HG03457 (cell line): ENCODE measurements around the gene RFXANK.
"Not testable (repeated sequence)": the region's sequence is repeated elsewhere in the genome, so short reads cannot be mapped to it uniquely, and the experiment has no call there.

Experiments used
- ATAC-seq: cut with Tn5 transposase; IDR thresholded peaks from one replicate; pipeline ENCODE4 v1.9.1; 2021; ENCODE audit warnings: moderate number of reproducible peaks; ENCODE audit not compliant: unreplicated experiment

Gene RFXANK

GRCh38 chr19:19192078-19192882, at the start of gene RFXANK, which contains the start of gene BORCS8:
Gene RFXANK (plus strand): TSS chr19:19192258. CDS start chr19:19193947, 1,689 bp downstream.
Gene BORCS8 (minus strand): TSS chr19:19192152. CDS start chr19:19192117, 35 bp downstream.
- ATAC-seq = peak; percentile 62

- no peak for ATAC-seq
Observed at GRCh38 chr19:19142347-19142746, 49.7 kb upstream of the RFXANK start.

DNA sequence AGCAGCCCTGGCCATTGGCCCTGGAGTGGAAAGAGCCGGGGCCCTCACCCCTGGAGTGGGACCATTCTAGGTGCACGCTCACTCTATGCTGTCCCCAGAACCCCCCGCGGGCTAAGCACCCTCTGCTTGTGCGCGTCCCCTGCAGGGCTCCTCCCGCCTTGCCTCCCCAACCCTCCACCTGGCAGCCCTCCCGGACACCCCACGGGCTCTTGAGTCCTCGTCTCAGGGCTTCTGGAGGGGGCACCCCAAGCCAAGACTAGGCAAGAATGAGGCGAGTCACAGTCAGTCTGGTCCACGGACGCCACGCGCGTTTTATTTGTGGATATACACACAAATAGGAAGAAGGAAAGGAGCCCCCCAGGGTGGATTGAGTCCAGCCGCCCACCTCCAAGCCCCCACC, 46.8 kb upstream of the RFXANK start:
- ATAC-seq = no peak

GRCh38 chr19:19145684-19146608, 46.1 kb upstream of the RFXANK start:
- ATAC-seq = no peak

DNA sequence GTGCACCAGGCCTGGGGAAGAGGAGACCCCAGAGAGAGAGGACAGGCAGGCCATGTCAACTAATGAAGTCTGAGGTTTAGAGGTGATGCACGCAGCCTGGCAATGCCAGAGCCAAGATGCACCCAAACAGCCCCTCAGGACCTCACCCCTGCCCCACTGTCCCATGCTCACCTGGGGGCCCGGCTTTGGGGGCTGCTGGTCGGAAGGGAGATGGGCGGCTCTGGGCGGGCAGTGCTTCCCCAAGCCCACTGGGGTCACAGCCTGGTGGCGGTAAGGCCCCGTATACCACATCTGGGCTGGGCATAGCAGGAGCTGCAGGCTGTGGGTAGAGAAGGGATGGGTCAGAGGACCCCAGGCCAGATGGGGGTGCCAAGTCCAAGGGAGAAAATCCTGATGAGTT, 45.2 kb upstream of the RFXANK start:
- ATAC-seq = no peak

DNA sequence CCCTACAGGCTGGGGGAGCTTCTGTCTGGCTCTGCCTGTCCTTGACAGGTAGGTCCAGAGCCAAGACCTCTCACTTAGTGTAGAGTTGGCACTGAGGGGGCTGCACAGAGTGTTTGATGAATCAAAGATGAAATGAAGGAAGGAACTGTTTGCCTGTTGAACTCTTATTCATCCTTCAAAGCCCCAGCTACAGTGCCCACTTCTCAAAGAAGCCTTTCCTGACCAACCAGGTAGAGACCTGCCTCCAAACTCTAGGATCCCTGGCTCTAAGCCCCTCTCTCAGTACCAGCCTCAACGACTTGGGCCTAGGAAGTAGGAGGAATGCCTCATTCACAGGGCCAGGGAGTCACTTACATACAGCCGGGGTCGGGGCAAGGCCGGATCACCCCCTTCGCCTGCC, 44.7 kb upstream of the RFXANK start:
- no peak for ATAC-seq

DNA sequence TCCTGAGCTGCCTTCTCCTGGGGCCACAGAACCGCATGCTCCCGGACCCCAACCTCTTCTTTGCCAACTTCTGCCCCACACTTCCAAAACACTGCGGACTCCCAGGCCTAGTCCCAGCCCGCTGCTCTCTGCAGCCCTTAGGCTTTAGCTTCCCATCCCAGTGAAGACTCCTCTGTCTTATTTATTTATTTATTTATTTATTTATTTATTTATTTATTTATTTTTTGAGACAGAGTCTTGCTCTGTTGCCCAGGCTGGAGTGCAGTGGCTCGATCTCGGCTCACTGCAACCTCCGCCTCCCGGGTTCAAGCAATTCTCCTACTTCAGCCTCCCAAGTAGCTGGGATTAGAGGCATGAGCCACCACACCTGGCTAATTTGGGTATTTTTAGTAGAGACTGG, 43.6 kb upstream of the RFXANK start:
- ATAC-seq = not testable (repeated sequence)

DNA sequence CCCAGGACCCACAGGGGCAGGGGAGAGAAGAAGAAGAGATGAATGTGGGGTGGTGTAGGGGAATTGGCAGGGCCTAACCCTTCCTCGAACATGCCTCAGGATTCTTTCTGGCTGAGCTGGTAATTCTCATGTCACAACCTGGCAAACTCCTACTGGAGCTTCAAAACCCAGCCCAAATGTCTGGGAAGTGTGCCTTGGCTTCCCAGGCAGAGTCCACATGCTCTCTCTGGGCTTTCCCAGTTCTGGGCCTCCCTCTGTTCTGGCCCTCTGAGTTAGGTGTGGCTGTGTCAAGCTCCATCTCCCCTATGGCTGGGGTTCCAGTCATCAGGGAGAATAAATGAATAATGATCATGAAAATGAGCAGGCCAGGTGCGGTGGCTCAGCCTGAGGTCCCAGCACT, 42.6 kb upstream of the RFXANK start:
- ATAC-seq = no peak

GRCh38 chr19:19151418-19151817, 40.6 kb upstream of the RFXANK start:
- no peak for ATAC-seq

GRCh38 chr19:19152668-19153384, 39.2 kb upstream of the RFXANK start:
- ATAC-seq = no peak

GRCh38 chr19:19154768-19155494, 37.1 kb upstream of the RFXANK start:
- no peak for ATAC-seq

GRCh38 chr19:19155495-19156219, 36.4 kb upstream of the RFXANK start:
- ATAC-seq = peak; percentile 57

- no peak for ATAC-seq
Observed at GRCh38 chr19:19157808-19158207, 34.2 kb upstream of the RFXANK start.

GRCh38 chr19:19159534-19159933, 32.5 kb upstream of the RFXANK start:
- no peak for ATAC-seq

DNA sequence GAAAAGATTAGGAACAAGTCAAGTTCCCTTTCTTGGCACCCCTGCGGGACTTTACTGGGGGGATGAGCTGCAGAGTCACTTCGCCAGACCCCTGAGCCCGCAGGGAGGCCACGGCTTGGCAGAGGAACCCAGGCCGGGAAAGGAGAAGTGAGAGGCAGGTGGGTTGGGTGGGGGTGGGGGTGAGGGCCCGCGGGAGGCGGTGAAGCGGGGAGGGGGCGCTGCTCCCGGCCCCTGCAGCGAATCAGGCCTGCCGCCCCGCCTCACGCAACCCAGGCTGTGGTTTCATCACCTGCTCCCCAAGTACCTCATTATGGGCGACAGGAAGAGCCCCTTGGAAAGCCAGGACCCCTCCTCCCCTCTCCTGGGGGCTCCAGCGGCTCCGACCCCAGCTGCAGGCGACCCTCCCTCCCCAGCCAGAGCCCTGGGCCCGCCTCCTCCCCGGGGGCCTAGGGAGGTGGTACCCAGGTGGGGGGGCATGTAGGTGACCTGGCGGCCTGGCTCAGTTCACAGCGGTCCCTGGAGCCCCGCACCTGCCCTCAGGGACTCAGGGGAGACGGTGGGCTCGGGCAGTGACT, 31.5 kb upstream of the RFXANK start:
- ATAC-seq = no peak

- ATAC-seq = no peak
Observed at GRCh38 chr19:19162495-19162894, 29.6 kb upstream of the RFXANK start.

DNA sequence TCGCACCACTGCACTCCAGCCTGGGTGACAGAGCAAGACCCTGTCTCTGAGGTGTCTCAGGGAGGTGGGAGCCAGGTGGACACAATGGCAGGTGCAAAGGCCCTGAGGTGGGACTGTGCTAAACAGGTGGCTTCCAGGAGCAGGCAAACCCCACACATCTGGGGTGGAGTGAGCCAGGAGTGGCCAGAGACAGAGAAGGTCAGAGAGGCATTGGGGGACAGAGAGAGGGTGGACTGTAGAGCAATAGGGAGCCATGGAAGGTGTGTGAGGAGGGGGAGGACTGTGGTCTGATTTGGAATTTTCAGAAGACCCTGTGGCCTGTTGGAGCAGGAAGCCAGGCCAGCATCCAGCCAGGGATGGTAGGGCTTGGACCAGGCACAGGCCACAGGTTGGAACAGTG, 26.7 kb upstream of the RFXANK start:
- ATAC-seq = no peak

DNA sequence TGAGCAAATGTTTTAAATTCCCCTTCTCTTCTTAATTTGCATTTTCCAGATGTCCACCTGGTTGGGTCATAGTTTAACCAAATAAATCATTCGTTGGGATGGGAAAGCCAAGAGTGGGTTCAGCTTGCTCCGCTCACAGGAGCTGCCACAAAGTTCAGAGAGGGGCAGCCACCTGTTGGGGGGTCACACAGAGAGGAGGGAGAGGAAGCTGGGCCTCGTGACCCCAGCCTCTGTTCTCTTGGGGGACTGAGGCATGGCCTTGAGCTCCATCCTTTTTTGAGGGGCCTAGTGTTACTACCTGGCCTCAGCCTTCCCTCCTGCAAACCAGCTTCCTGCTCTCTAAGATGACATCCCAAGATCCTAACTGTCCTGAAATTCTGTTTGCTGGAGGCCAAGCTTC, 24.4 kb upstream of the RFXANK start:
- ATAC-seq = no peak

DNA sequence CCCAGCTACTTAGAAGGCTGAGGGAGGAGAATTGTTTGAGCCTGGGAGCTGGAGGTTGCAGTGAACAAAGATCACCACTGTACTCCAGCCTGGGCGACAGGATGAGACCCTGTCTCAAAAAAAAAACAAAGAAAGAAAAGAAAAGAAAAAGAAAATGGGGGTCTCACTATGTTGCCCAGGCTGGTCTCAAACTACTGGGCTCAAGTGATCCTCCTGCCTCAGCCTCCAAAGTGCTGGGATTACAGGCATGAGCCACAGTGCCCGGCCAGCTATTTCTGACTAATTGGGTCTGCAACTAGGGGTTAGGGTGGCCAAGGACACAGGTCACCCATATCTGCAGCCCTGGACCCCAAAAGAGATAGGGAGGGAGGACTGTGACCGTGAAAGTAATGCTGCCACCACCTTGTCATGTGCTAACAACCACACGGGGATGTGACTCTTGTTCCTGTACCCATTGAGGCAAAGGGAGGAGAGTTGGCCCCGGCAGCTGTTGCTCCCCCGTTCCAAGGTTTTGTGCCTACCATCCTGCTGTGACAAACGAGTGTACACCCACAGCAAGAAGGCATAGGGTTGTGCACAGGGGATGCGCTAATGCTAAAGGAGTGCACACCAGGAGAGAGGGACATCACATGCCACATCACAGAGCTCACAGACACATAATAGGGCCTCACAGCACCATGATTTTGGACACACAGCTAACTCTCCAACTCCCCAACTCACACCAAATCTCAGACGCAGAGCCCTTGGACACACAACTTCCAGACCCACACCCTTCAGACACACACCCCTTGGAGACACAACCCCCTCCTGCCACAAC, 22.6 kb upstream of the RFXANK start:
- ATAC-seq = peak; percentile 12
